PC-9 (cell line): ENCODE data around the gene CACNG7.

ENCODE experiments used
- CTCF ChIP-seq: fragments of 200-600 bp; sonication (generic); conservative IDR thresholded peaks from 2 replicates; pipeline ENCODE4 v1.6.1; 2017; ENCODE audit warnings: mixed run types, antibody characterized with exemption, mild to moderate bottlenecking, moderate library complexity
- EZH2 ChIP-seq: fragments of 200-600 bp; sonication (generic); IDR thresholded peaks from 2 replicates; pipeline ENCODE4 v1.8.0; 2017; ENCODE audit warnings: antibody characterized with exemption, low read depth

- TF ChIP-seq CTCF, result no peak
- TF ChIP-seq EZH2, result no peak
Measured at GRCh38 chr19:53944933-53945332, 35.9 kb downstream of the CACNG7 start.
